ENCODE data around the gene CADM1.

GRCh38 chr11:115418081-115418480, 86.1 kb downstream of the CADM1 start:
- TF ChIP-seq CTCF (optimal IDR thresholded peaks at IDR 0.05 in 1 of 3, IDR thresholded peaks at IDR 0.05 in 1 of 3, conservative IDR thresholded peaks at IDR 0.05 in 1 of 3; ENCODE audit: extremely low read depth in 1 of 3, insufficient read depth in 2 of 3, low read length in 3 of 3), result no peak
- no peak for TF ChIP-seq EZH2 (IDR thresholded peaks at IDR 0.05; ENCODE audit: low read length)

Measured in keratinocyte (primary cell).